ENCODE data around the gene FOXR1. TPM values are rescaled to one million over a fixed set of nuclear protein-coding genes. Genes with fewer than 3 reads are reported as not detected.
"Not testable (repeated sequence)": the region's sequence is repeated elsewhere in the genome, so short reads cannot be mapped to it uniquely, and the experiment has no call there.

The FOXR1 gene
- total RNA-seq, 4 donors from 2014 or later = not detected

DNA sequence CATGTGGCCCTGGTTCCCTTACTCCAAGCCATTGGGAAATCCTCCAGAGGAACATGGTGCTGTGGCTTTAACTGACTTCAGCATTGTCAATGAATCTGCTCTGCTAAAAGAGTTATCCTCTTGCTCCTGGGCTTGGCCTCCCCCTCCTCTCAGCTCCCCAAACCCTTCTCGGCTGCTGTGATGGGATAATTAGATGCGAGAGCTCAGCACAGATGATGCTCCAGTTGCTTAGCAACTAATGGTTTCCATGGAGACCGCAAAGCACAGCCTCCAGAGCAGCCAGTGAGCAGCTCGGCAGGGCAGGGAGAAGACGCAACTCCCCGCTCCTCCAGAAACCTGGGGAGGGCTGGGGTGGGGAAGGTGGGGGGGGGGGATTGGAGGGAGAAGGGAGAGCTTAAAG, 18.3 kb upstream of the FOXR1 start:
- peaks cover 0 to 7% (median 0%) of the 10 kb centered on the region in 4 donors for H3K4me1 ChIP-seq
- DNase-seq (ENCODE audit: low spot score in 2 of 2) = no peak
- 29 to 43% methylated on average over 5 to 6 of the region's 6 CpGs for WGBS, 2 donors

DNA sequence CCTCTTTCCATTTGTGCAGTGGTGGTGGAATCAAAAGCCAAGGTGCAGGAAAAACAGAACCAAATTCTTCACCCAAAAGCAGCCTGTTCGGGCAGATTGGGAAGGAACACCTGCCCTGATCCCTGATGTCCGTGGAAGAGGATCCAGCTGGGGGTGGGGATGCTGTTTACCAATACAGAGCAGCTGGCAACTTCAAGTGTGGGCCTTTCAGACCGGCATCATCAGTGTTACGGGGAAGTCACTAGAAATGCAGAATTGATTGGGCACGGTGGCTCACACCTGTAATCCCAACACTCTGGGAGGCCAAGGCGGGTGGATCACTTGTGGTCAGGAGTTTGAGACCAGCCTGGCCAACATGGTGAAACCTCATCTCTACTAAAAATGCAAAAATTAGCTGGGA, 17.6 kb upstream of the FOXR1 start:
- 70% methylated on average over 6 of the region's 6 CpGs for whole genome bisulfite sequencing, 2 donors
- peaks cover 0 to 14% of the 10 kb centered on the region in 2 donors for H3K27me3 ChIP-seq
- not testable (repeated sequence) for H3K4me3 ChIP-seq; H3K9me3 ChIP-seq; DNase-seq (ENCODE audit: low spot score in 2 of 2); H3K4me1 ChIP-seq; H3K27ac ChIP-seq; H3K36me3 ChIP-seq

More for the DNA sequence above, 18.3 kb upstream of the FOXR1 start:
- H3K27me3 ChIP-seq = peaks cover 0 to 14% of the 10 kb centered on the region in 2 donors
- TF ChIP-seq, protein P1, sequence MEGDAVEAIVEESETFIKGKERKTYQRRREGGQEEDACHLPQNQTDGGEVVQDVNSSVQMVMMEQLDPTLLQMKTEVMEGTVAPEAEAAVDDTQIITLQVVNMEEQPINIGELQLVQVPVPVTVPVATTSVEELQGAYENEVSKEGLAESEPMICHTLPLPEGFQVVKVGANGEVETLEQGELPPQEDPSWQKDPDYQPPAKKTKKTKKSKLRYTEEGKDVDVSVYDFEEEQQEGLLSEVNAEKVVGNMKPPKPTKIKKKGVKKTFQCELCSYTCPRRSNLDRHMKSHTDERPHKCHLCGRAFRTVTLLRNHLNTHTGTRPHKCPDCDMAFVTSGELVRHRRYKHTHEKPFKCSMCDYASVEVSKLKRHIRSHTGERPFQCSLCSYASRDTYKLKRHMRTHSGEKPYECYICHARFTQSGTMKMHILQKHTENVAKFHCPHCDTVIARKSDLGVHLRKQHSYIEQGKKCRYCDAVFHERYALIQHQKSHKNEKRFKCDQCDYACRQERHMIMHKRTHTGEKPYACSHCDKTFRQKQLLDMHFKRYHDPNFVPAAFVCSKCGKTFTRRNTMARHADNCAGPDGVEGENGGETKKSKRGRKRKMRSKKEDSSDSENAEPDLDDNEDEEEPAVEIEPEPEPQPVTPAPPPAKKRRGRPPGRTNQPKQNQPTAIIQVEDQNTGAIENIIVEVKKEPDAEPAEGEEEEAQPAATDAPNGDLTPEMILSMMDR (IDR thresholded peaks at IDR 0.05) = no peak
- no peak for TF ChIP-seq EP300 (IDR thresholded peaks at IDR 0.05)
- no peak for TF ChIP-seq POLR2A (IDR thresholded peaks at IDR 0.05)
- no peak overlapping the region for H3K27ac ChIP-seq
- H3K36me3 ChIP-seq = no peaks in the 10 kb centered on the region
- H3K9me3 ChIP-seq = no peaks in the 10 kb centered on the region
- no peak overlapping the region for H3K4me3 ChIP-seq

DNA sequence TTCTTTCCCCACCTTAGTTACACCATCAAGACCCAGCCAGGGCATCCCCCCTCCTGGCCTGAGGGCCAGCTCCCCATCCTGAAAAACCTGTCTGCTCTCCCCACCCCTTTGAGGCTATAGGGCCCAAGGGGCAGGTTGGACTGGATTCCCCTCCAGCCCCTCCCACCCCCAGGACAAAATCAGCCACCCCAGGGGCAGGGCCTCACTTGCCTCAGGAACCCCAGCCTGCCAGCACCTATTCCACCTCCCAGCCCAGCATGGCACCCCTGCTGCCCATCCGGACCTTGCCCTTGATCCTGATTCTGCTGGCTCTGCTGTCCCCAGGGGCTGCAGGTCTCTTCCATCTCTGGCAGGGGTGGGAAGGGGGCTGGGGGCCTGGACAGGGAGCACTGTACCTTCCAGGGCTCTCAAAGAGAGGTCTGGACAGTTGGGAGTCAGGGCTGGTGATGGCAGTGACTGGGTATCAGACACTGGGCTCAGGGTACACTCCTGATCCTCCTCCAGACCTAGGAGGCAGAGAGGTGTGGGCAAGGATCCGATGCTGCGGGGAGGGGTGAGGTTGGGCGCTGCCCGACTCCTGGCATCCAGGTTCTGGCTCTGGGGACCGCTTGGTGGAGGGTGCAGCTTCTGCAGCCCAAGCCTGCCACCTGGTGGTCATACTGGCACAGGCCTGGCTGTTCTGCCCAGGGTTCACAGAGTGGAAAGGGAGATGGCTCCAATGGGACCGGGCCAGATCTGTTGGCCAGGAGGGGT, 15.3 kb upstream of the FOXR1 start, which contains the start of gene UPK2:
UPK2 (plus strand) TSS at position 205 of the 753 bp plus-strand sequence; CDS start at position 258, 53 bp downstream.
- Histone ChIP-seq H3K4me1 (peaks cover 0 to 7% (median 0%) of the 10 kb centered on the region in 4 donors), H3K9me3 (no peaks in the 10 kb centered on the region), H3K27ac (no peak within 1 kb of the TSS), H3K36me3 (no peaks in the 10 kb centered on the region), H3K27me3 (peaks cover 0 to 12% of the 10 kb centered on the region in 2 donors), H3K4me3 (no peak within 1 kb of the TSS)
- WGBS, 2 donors = 8 to 9% methylated on average over 6 to 7 of the region's 7 CpGs
- DNase-seq (ENCODE audit: low spot score in 2 of 2) = peak; percentile 77 to 86
- no peak for TF ChIP-seq POLR2A (IDR thresholded peaks at IDR 0.05)
- TF ChIP-seq, protein P1 (IDR thresholded peaks at IDR 0.05) = peak; percentile 91 to 99 (median 94)
- no peak for TF ChIP-seq EP300 (IDR thresholded peaks at IDR 0.05)

DNA sequence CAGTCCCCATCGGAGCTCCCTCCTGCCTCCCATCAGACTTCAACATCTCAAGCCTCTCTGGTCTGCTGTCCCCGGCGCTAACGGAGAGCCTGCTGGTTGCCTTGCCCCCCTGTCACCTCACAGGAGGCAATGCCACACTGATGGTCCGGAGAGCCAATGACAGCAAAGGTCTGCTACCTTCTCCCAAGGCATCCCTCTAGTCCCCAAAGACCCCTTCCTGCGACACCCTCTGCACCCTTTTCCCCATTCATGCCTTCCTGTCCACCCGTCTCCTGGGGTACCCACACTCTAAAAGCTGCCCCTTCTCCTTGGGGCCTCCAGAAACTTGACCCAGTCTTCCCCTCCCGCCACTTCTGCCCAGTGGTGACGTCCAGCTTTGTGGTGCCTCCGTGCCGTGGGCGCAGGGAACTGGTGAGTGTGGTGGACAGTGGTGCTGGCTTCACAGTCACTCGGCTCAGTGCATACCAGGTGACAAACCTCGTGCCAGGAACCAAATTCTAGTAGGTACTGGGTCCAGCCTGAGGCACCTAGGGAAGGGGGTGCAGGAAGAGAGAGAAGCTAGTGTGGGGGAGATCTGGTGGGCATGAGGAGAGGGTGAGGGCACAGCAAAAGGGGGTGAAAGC, 14.6 kb upstream of the FOXR1 start:
- no peak for DNase-seq (ENCODE audit: low spot score in 2 of 2)
- H3K36me3 ChIP-seq = no peaks in the 10 kb centered on the region
- H3K9me3 ChIP-seq = no peaks in the 10 kb centered on the region
- peaks cover 0 to 14% (median 0%) of the 10 kb centered on the region in 4 donors for H3K4me1 ChIP-seq
- 51 to 54% methylated on average over 14 of the region's 14 CpGs for WGBS, 2 donors
- H3K27ac ChIP-seq = no peak overlapping the region
- no peak overlapping the region for H3K4me3 ChIP-seq
- TF ChIP-seq, protein P1 (IDR thresholded peaks at IDR 0.05) = peak in 1 of 5 experiments; percentile 9
- TF ChIP-seq POLR2A (IDR thresholded peaks at IDR 0.05) = no peak
- no peak for TF ChIP-seq EP300 (IDR thresholded peaks at IDR 0.05)
- peaks cover 0 to 6% of the 10 kb centered on the region in 2 donors for H3K27me3 ChIP-seq

DNA sequence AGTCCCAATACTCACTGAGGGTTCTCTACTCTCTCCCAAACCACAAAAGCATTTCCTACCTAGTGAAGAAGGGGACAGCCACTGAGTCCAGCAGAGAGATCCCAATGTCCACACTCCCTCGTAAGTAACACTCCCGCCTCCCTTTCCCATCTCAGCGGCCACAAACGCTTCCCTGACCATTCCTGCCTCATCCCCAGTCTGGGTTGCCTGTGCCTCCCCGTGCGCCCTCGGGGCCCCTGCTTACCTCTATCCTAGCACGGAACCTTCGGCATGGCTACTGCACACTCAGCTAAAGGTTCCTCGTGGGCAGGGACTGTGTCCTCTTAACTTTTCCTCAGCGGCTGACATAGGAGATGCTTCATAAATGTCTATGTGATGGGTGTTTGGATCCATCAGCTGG, 14.0 kb upstream of the FOXR1 start:
- H3K4me1 ChIP-seq = peaks cover 0 to 14% (median 0%) of the 10 kb centered on the region in 4 donors
- no peak overlapping the region for H3K27ac ChIP-seq
- whole genome bisulfite sequencing, 2 donors = 84 to 87% methylated on average over 11 of the region's 11 CpGs
- no peak for DNase-seq (ENCODE audit: low spot score in 2 of 2)
- H3K4me3 ChIP-seq = no peak overlapping the region
- TF ChIP-seq POLR2A (IDR thresholded peaks at IDR 0.05) = no peak
- no peak for TF ChIP-seq EP300 (IDR thresholded peaks at IDR 0.05)
- TF ChIP-seq, protein P1 (IDR thresholded peaks at IDR 0.05) = no peak
- peaks cover 0 to 6% of the 10 kb centered on the region in 2 donors for H3K27me3 ChIP-seq
- H3K36me3 ChIP-seq = no peaks in the 10 kb centered on the region
- H3K9me3 ChIP-seq = no peaks in the 10 kb centered on the region
